SK-N-SH treated with all-trans-retinoic acid at 6 μM for 48 hours (cell line): Measurements from ENCODE around the gene APOL4.

ENCODE experiments used
- ATAC-seq: fragments of 200-7000 bp; cut with Tn5 transposase; 3 replicates; pipeline ENCODE4 v1.9.1; 2020; ENCODE audit warnings: mild to moderate bottlenecking, moderate library complexity
- ARNTL ChIP-seq: fragments of 450-650 bp; formaldehyde crosslinking; IDR thresholded peaks from 2 replicates; pipeline ENCODE4 v1.5.0; 2020; ENCODE audit warnings: low read depth, mild to moderate bottlenecking, moderate library complexity, borderline replicate concordance
- BACH2 ChIP-seq: fragments of 250-450 bp; sonication (Bioruptor Pico); IDR thresholded peaks from 2 replicates; pipeline ENCODE4 v1.9.0; 2021; ENCODE audit warnings: mild to moderate bottlenecking, borderline replicate concordance
- CSDC2 ChIP-seq: fragments of 250-450 bp; sonication (Bioruptor Pico); IDR thresholded peaks from 2 replicates; pipeline ENCODE4 v1.5.0; 2020; ENCODE audit warnings: mild to moderate bottlenecking, moderate library complexity
- ESRRG ChIP-seq: fragments of 250-450 bp; sonication (Bioruptor Pico); IDR thresholded peaks from 2 replicates; pipeline ENCODE4 v1.6.1; 2021; ENCODE audit warnings: mild to moderate bottlenecking
- GLIS3 ChIP-seq: fragments of 250-450 bp; sonication (Bioruptor Pico); IDR thresholded peaks from 2 replicates; pipeline ENCODE4 v1.5.0; 2020; ENCODE audit warnings: mild to moderate bottlenecking, moderate library complexity
- ISL1 ChIP-seq: fragments of 250-450 bp; sonication (Bioruptor Pico); IDR thresholded peaks from 2 replicates; pipeline ENCODE4 v2.1.2; 2022; ENCODE audit warnings: mild to moderate bottlenecking, moderate library complexity
- PPARA ChIP-seq: fragments of 250-450 bp; sonication (Bioruptor Pico); IDR thresholded peaks from 2 replicates; pipeline ENCODE4 v1.5.0; 2020; ENCODE audit warnings: mild to moderate bottlenecking, borderline replicate concordance
- RARB ChIP-seq: fragments of 250-450 bp; sonication (Bioruptor Pico); IDR thresholded peaks from 2 replicates; pipeline ENCODE4 v1.8.0; 2021; ENCODE audit warnings: mild to moderate bottlenecking, moderate library complexity
- SNAI2 ChIP-seq: fragments of 250-450 bp; sonication (Bioruptor Pico); IDR thresholded peaks from 2 replicates; pipeline ENCODE4 v1.5.0; 2020; ENCODE audit warnings: mild to moderate bottlenecking, moderate library complexity
- TCF4 ChIP-seq: fragments of 250-450 bp; sonication (Bioruptor Pico); IDR thresholded peaks from 2 replicates; pipeline ENCODE4 v1.8.0; 2021; ENCODE audit warnings: mild to moderate bottlenecking, moderate library complexity, borderline replicate concordance
- TOX ChIP-seq: fragments of 250-450 bp; sonication (Bioruptor Pico); IDR thresholded peaks from 2 replicates; pipeline ENCODE4 v1.8.0; 2021; ENCODE audit warnings: mild to moderate bottlenecking, moderate library complexity, borderline replicate concordance
- ZC3H10 ChIP-seq: fragments of 250-450 bp; sonication (Bioruptor Pico); IDR thresholded peaks from 2 replicates; pipeline ENCODE4 v1.5.1; 2021; ENCODE audit warnings: mild to moderate bottlenecking, moderate library complexity
- ZFP3 ChIP-seq: fragments of 250-450 bp; sonication (Bioruptor Pico); IDR thresholded peaks from 2 replicates; pipeline ENCODE4 v1.5.0; 2020; ENCODE audit warnings: mild to moderate bottlenecking, moderate library complexity
- ZNF8 ChIP-seq: fragments of 450-650 bp; formaldehyde crosslinking; IDR thresholded peaks from 2 replicates; pipeline ENCODE4 v1.5.0; 2020; ENCODE audit warnings: mild to moderate bottlenecking, moderate library complexity
- TF ChIP-seq, protein P1 (sequence below): fragments of 250-450 bp; sonication (Bioruptor Pico); IDR thresholded peaks from 2 replicates; pipeline ENCODE4 v1.8.0; 2020; ENCODE audit warnings: mild to moderate bottlenecking, moderate library complexity, borderline replicate concordance
- TF ChIP-seq, protein P2 (sequence below): fragments of 250-450 bp; sonication (Bioruptor Pico); IDR thresholded peaks from 2 replicates; pipeline ENCODE4 v1.5.1; 2020; ENCODE audit warnings: low read depth, mild to moderate bottlenecking, moderate library complexity
- TF ChIP-seq, protein P3 (sequence below): fragments of 250-450 bp; sonication (Bioruptor Pico); IDR thresholded peaks from 2 replicates; pipeline ENCODE4 v1.5.1; 2021; ENCODE audit warnings: mild to moderate bottlenecking, moderate library complexity
- TF ChIP-seq, protein P4 (sequence below): fragments of 250-450 bp; sonication (Bioruptor Pico); IDR thresholded peaks from 2 replicates; pipeline ENCODE4 v1.8.0; 2021; ENCODE audit warnings: low read depth, mild to moderate bottlenecking, moderate library complexity, borderline replicate concordance

Gene APOL4

DNA sequence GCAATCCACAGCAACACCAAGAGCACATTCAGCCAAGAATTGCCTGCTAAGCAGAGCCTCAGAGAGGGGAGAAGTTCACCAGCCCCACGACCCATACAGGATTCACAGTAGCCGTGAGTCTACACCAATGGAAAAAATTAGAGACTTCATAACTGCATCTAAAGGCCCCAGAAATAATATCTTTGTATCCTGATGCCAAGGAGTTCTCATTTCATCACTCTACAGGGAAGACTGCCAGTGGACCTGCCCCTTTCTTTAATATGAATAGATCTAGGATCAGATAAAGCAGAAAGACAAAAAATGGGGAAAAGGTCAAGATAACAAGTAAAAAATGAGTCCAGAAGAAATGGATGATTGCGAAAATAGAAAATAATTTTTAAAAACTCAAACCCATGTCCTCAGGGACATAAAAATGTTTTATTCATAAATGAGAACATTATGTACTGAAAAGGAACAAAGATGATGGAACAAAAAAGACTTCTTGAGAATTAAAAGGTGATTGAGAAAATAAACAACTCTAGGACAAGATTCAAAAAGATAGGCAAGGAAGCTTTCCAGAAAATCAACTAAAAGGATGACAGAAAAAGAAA is 50.5 kb downstream of the APOL4 start:
- TF ChIP-seq ISL1 (CRISPR knock-in tag), result no peak
- TF ChIP-seq BACH2 (CRISPR knock-in tag), result no peak
- TF ChIP-seq GLIS3 (CRISPR knock-in tag), result no peak
- TF ChIP-seq RARB (CRISPR knock-in tag), result no peak
- no peak for TF ChIP-seq ZNF8 (CRISPR knock-in tag)
- TF ChIP-seq, protein P1, sequence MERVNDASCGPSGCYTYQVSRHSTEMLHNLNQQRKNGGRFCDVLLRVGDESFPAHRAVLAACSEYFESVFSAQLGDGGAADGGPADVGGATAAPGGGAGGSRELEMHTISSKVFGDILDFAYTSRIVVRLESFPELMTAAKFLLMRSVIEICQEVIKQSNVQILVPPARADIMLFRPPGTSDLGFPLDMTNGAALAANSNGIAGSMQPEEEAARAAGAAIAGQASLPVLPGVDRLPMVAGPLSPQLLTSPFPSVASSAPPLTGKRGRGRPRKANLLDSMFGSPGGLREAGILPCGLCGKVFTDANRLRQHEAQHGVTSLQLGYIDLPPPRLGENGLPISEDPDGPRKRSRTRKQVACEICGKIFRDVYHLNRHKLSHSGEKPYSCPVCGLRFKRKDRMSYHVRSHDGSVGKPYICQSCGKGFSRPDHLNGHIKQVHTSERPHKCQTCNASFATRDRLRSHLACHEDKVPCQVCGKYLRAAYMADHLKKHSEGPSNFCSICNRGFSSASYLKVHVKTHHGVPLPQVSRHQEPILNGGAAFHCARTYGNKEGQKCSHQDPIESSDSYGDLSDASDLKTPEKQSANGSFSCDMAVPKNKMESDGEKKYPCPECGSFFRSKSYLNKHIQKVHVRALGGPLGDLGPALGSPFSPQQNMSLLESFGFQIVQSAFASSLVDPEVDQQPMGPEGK (CRISPR knock-in tag), result no peak
- TF ChIP-seq CSDC2 (CRISPR knock-in tag), result no peak
- no peak for TF ChIP-seq TOX
- no peak for TF ChIP-seq ESRRG
- no peak for TF ChIP-seq TCF4 (CRISPR knock-in tag)
- TF ChIP-seq, protein P2, sequence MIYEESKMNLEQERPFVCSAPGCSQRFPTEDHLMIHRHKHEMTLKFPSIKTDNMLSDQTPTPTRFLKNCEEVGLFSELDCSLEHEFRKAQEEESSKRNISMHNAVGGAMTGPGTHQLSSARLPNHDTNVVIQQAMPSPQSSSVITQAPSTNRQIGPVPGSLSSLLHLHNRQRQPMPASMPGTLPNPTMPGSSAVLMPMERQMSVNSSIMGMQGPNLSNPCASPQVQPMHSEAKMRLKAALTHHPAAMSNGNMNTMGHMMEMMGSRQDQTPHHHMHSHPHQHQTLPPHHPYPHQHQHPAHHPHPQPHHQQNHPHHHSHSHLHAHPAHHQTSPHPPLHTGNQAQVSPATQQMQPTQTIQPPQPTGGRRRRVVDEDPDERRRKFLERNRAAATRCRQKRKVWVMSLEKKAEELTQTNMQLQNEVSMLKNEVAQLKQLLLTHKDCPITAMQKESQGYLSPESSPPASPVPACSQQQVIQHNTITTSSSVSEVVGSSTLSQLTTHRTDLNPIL (CRISPR knock-in tag), result no peak
- TF ChIP-seq ZFP3, result no peak
- TF ChIP-seq ZC3H10 (CRISPR knock-in tag), result no peak
- TF ChIP-seq ARNTL, result no peak
- no peak for ATAC-seq

DNA sequence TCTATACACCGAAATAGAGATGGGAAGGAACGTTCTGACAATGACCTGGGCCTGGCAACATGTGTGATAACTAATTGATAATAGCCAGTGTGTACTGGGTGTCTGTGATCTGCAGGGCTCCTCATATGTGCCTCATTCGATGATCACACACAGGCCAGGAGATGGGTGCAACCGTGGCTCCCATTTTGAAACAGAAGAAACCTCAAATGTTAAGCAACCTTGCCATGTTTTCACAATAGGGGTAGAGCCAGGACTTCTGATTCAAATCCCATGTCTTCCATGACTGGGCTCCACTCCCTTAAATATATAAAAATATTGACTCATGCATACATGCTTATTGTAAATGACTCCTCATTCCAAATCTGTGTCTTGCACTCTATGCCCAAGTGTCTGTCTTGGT is 52.2 kb downstream of the APOL4 start:
- no peak for ATAC-seq

More for the DNA sequence above, 52.2 kb downstream of the APOL4 start:
- TF ChIP-seq, protein P1 (CRISPR knock-in tag), result no peak
- no peak for TF ChIP-seq TCF4 (CRISPR knock-in tag)
- no peak for TF ChIP-seq PPARA (CRISPR knock-in tag)
- TF ChIP-seq, protein P2 (CRISPR knock-in tag), result no peak
- no peak for TF ChIP-seq SNAI2 (CRISPR knock-in tag)
- TF ChIP-seq, protein P3, sequence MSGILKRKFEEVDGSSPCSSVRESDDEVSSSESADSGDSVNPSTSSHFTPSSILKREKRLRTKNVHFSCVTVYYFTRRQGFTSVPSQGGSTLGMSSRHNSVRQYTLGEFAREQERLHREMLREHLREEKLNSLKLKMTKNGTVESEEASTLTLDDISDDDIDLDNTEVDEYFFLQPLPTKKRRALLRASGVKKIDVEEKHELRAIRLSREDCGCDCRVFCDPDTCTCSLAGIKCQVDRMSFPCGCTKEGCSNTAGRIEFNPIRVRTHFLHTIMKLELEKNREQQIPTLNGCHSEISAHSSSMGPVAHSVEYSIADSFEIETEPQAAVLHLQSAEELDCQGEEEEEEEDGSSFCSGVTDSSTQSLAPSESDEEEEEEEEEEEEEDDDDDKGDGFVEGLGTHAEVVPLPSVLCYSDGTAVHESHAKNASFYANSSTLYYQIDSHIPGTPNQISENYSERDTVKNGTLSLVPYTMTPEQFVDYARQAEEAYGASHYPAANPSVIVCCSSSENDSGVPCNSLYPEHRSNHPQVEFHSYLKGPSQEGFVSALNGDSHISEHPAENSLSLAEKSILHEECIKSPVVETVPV, result no peak
- no peak for TF ChIP-seq RARB (CRISPR knock-in tag)
- no peak for TF ChIP-seq GLIS3 (CRISPR knock-in tag)
- no peak for TF ChIP-seq ZFP3
- no peak for TF ChIP-seq ZNF8 (CRISPR knock-in tag)
- no peak for TF ChIP-seq ARNTL
- no peak for TF ChIP-seq BACH2 (CRISPR knock-in tag)
- TF ChIP-seq, protein P4, sequence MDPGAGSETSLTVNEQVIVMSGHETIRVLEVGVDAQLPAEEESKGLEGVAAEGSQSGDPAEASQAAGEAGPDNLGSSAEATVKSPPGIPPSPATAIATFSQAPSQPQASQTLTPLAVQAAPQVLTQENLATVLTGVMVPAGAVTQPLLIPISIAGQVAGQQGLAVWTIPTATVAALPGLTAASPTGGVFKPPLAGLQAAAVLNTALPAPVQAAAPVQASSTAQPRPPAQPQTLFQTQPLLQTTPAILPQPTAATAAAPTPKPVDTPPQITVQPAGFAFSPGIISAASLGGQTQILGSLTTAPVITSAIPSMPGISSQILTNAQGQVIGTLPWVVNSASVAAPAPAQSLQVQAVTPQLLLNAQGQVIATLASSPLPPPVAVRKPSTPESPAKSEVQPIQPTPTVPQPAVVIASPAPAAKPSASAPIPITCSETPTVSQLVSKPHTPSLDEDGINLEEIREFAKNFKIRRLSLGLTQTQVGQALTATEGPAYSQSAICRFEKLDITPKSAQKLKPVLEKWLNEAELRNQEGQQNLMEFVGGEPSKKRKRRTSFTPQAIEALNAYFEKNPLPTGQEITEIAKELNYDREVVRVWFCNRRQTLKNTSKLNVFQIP (CRISPR knock-in tag), result no peak
- TF ChIP-seq, all 23 proteins: peak for 0
